ENCODE measurements around the gene EBNA1BP2. TPM values are rescaled to one million over a fixed set of nuclear protein-coding genes. Genes with fewer than 3 reads are reported as not detected.

EBNA1BP2 gene
- polyA plus RNA-seq, 1 donor from 2014 or later, result 102 TPM

- H4K20me1 ChIP-seq (ENCODE audit: insufficient read depth), result no peaks in the 10 kb centered on the region
- H3K27me3 ChIP-seq (ENCODE audit: insufficient read depth, low read depth, low read length), result no peaks in the 10 kb centered on the region
- no peaks in the 10 kb centered on the region for H3K9me2 ChIP-seq (ENCODE audit: insufficient read depth, low read length)
- H3K4me2 ChIP-seq (ENCODE audit: low read length), result no peak overlapping the region
- H3F3A ChIP-seq (ENCODE audit: insufficient read depth, low read length, poor library complexity, severe bottlenecking), result no peaks in the 10 kb centered on the region
- H3K4me3 ChIP-seq (ENCODE audit: low read length), result no peak overlapping the region
- no peaks in the 10 kb centered on the region for H3K36me3 ChIP-seq (ENCODE audit: insufficient read depth, low read length)
- no peak overlapping the region for H3K27ac ChIP-seq (ENCODE audit: low read length)
- H3K79me2 ChIP-seq (replicated peaks; ENCODE audit: insufficient read depth, low read length), result no peaks in the 10 kb centered on the region
- no peak overlapping the region for H2AFZ ChIP-seq (ENCODE audit: low read depth, low read length)
- TF ChIP-seq SMC3 (conservative IDR thresholded peaks at IDR 0.05; ENCODE audit: poor library complexity) (no peak), EZH2 (IDR thresholded peaks at IDR 0.05; ENCODE audit: borderline replicate concordance, insufficient read depth, low read length, poor library complexity, severe bottlenecking) (no peak), POLR2AphosphoS5 (IDR thresholded peaks at IDR 0.05) (no peak), MXI1 (conservative IDR thresholded peaks at IDR 0.05; ENCODE audit: poor library complexity, severe bottlenecking) (no peak), REST (IDR thresholded peaks at IDR 0.05; ENCODE audit: borderline replicate concordance) (no peak), TAF1 (IDR thresholded peaks at IDR 0.05; ENCODE audit: low read depth) (no peak), RAD21 (conservative IDR thresholded peaks at IDR 0.05) (no peak), CTCF (IDR thresholded peaks at IDR 0.05; ENCODE audit: poor library complexity, severe bottlenecking) (no peak), EP300 (conservative IDR thresholded peaks at IDR 0.05; ENCODE audit: poor library complexity, severe bottlenecking) (no peak)
- no peaks in the 10 kb centered on the region for H3K9me3 ChIP-seq (ENCODE audit: low read length)
- no peak overlapping the region for H3K9ac ChIP-seq (ENCODE audit: low read length)
These were observed 6.9 kb downstream of the EBNA1BP2 start for GRCh38 chr1:43165162-43165561.

GRCh38 chr1:43156026-43156425 lies 16.1 kb downstream of the EBNA1BP2 start:
- Histone ChIP-seq H3K79me2 (replicated peaks; ENCODE audit: insufficient read depth, low read length) (no peaks in the 10 kb centered on the region), H3K4me2 (ENCODE audit: low read length) (no peak overlapping the region), H3K27me3 (ENCODE audit: insufficient read depth, low read depth, low read length) (no peaks in the 10 kb centered on the region), H3F3A (ENCODE audit: insufficient read depth, low read length, poor library complexity, severe bottlenecking) (no peaks in the 10 kb centered on the region), H4K20me1 (ENCODE audit: insufficient read depth) (no peaks in the 10 kb centered on the region), H3K9me3 (ENCODE audit: low read length) (no peaks in the 10 kb centered on the region), H3K36me3 (ENCODE audit: insufficient read depth, low read length) (no peaks in the 10 kb centered on the region), H3K9me2 (ENCODE audit: insufficient read depth, low read length) (no peaks in the 10 kb centered on the region), H3K27ac (ENCODE audit: low read length) (no peak overlapping the region), H2AFZ (ENCODE audit: low read depth, low read length) (no peak overlapping the region), H3K4me3 (ENCODE audit: low read length) (no peak overlapping the region), H3K9ac (ENCODE audit: low read length) (no peak overlapping the region)
- TF ChIP-seq REST (IDR thresholded peaks at IDR 0.05; ENCODE audit: borderline replicate concordance), result no peak
- no peak for TF ChIP-seq POLR2AphosphoS5 (IDR thresholded peaks at IDR 0.05)
- TF ChIP-seq SMC3 (conservative IDR thresholded peaks at IDR 0.05; ENCODE audit: poor library complexity), result no peak
- TF ChIP-seq RAD21 (conservative IDR thresholded peaks at IDR 0.05), result no peak
- TF ChIP-seq CTCF (IDR thresholded peaks at IDR 0.05; ENCODE audit: poor library complexity, severe bottlenecking), result no peak
- no peak for TF ChIP-seq EP300 (conservative IDR thresholded peaks at IDR 0.05; ENCODE audit: poor library complexity, severe bottlenecking)
- TF ChIP-seq MXI1 (conservative IDR thresholded peaks at IDR 0.05; ENCODE audit: poor library complexity, severe bottlenecking), result no peak
- no peak for TF ChIP-seq EZH2 (IDR thresholded peaks at IDR 0.05; ENCODE audit: borderline replicate concordance, insufficient read depth, low read length, poor library complexity, severe bottlenecking)
- no peak for TF ChIP-seq TAF1 (IDR thresholded peaks at IDR 0.05; ENCODE audit: low read depth)

All from neural cell (in vitro differentiated cells).